KG1 (cell line): Measurements from ENCODE around the gene IFNG.

Source experiments
- DNase-seq: peaks from one replicate; lab custom pipeline; 2025; lab: John Stamatoyannopoulos, UW

IFNG gene

GRCh38 chr12:68166317-68166831 lies 6.8 kb upstream of the IFNG start:
- no peak for DNase-seq

GRCh38 chr12:68163560-68164081 lies 4.1 kb upstream of the IFNG start:
- no peak for DNase-seq

- DNase-seq, result no peak
These were observed 2.8 kb upstream of the IFNG start for GRCh38 chr12:68162374-68162773.

GRCh38 chr12:68158432-68158831 lies 1.1 kb downstream of the IFNG start:
- DNase-seq, result peak; percentile 8

GRCh38 chr12:68157380-68157779 lies 2.2 kb downstream of the IFNG start:
- DNase-seq, result no peak

- DNase-seq, result no peak
These were observed 2.9 kb downstream of the IFNG start for GRCh38 chr12:68156636-68157035.

GRCh38 chr12:68154779-68155178 lies 4.8 kb downstream of the IFNG start:
- no peak for DNase-seq

GRCh38 chr12:68148261-68148951 lies 11.1 kb downstream of the IFNG start:
- DNase-seq, result no peak

- DNase-seq, result no peak
These were observed 19.0 kb downstream of the IFNG start for GRCh38 chr12:68140556-68140955.

GRCh38 chr12:68139941-68140340 lies 19.6 kb downstream of the IFNG start:
- no peak for DNase-seq

GRCh38 chr12:68139001-68139400 lies 20.5 kb downstream of the IFNG start:
- no peak for DNase-seq

GRCh38 chr12:68138480-68138879 lies 21.1 kb downstream of the IFNG start:
- no peak for DNase-seq

GRCh38 chr12:68137335-68137830 lies 22.2 kb downstream of the IFNG start:
- DNase-seq, result no peak

GRCh38 chr12:68135520-68135919 lies 24.0 kb downstream of the IFNG start:
- DNase-seq, result no peak

GRCh38 chr12:68131867-68132414 lies 27.6 kb downstream of the IFNG start:
- DNase-seq, result no peak

- DNase-seq, result no peak
These were observed 29.6 kb downstream of the IFNG start for GRCh38 chr12:68129979-68130378.

- no peak for DNase-seq
These were observed 37.2 kb downstream of the IFNG start for GRCh38 chr12:68122236-68122920.

GRCh38 chr12:68121143-68121542 lies 38.4 kb downstream of the IFNG start:
- no peak for DNase-seq

GRCh38 chr12:68119724-68120211 lies 39.8 kb downstream of the IFNG start:
- DNase-seq, result no peak

GRCh38 chr12:68119250-68119649 lies 40.3 kb downstream of the IFNG start:
- DNase-seq, result no peak

GRCh38 chr12:68118096-68118755 lies 41.3 kb downstream of the IFNG start:
- no peak for DNase-seq

GRCh38 chr12:68117661-68118060 lies 41.9 kb downstream of the IFNG start:
- DNase-seq, result no peak
